CD14-positive monocyte (primary cell): Measurements from ENCODE around the gene OSBPL1A. TPM values are rescaled to one million over a fixed set of nuclear protein-coding genes. Genes with fewer than 3 reads are reported as not detected.

Experiments used
- DNase-seq, 3 donors: peaks; one replicate each; pipeline ENCODE4 v3.0.0-alpha.2; 2011 to 2022
- H2AFZ ChIP-seq: 2 replicates; pipeline ENCODE4 v1.6.0; 2012; ENCODE audit warnings: mild to moderate bottlenecking, low read depth, low read length, inconsistent platforms; ENCODE audit not compliant: insufficient read depth, poor library complexity, severe bottlenecking
- H3K27ac ChIP-seq, 2 donors: 1 replicate in 1 of 2; 2 replicates in 1 of 2; pipeline ENCODE4 v1.5.1; 2012 to 2013; ENCODE audit warnings: low read length in 2 of 2, control low read depth in 1 of 2, inconsistent platforms in 1 of 2, low read depth in 1 of 2, mild to moderate bottlenecking in 1 of 2
- H3K27me3 ChIP-seq, 2 donors: one replicate each; pipeline versions ENCODE4 v1.6.0 to v1.6.1; 2011 to 2013; ENCODE audit warnings: low read length in 2 of 2; ENCODE audit not compliant: control insufficient read depth in 2 of 2, insufficient read depth in 2 of 2
- H3K36me3 ChIP-seq, 2 donors: replicated peaks in 1 of 2; 1 replicate in 1 of 2; 2 replicates in 1 of 2; pipeline versions ENCODE4 v1.5.1 to v1.6.1; 2012 to 2013; ENCODE audit warnings: low read length in 2 of 2, control low read depth in 1 of 2, inconsistent platforms in 1 of 2, mild to moderate bottlenecking in 1 of 2; ENCODE audit not compliant: insufficient read depth in 2 of 2, control insufficient read depth in 1 of 2
- H3K4me1 ChIP-seq, 2 donors: 1 replicate in 1 of 2; 2 replicates in 1 of 2; pipeline versions ENCODE4 v1.5.1 to v1.6.1; 2012 to 2013; ENCODE audit warnings: low read length in 2 of 2, control low read depth in 1 of 2, inconsistent platforms in 1 of 2, mild to moderate bottlenecking in 1 of 2, moderate library complexity in 1 of 2; ENCODE audit not compliant: insufficient read depth in 2 of 2, control insufficient read depth in 1 of 2
- H3K4me2 ChIP-seq: replicated peaks from 2 replicates; pipeline ENCODE3; 2012; ENCODE audit warnings: low read length, moderate library complexity, mild to moderate bottlenecking; ENCODE audit not compliant: poor library complexity, severe bottlenecking; ENCODE audit errors: extremely low read depth
- H3K4me3 ChIP-seq, 3 experiments: fragments of 200-600 bp in 1 of 3; sonication (generic) in 1 of 3; replicated peaks in 1 of 3; 1 replicate in 2 of 3; 2 replicates in 1 of 3; pipeline ENCODE4 v1.5.1; 2011 to 2013; ENCODE audit warnings: low read length in 3 of 3, mild to moderate bottlenecking in 3 of 3, control low read depth in 2 of 3, low read depth in 2 of 3, inconsistent platforms in 1 of 3, moderate library complexity in 1 of 3
- H3K79me2 ChIP-seq: 2 replicates; pipeline ENCODE4 v1.6.0; 2012; ENCODE audit warnings: mild to moderate bottlenecking, control low read depth, inconsistent platforms, low read length, moderate library complexity; ENCODE audit not compliant: insufficient read depth
- H3K9ac ChIP-seq: 2 replicates; pipeline ENCODE4 v1.6.0; 2017; ENCODE audit warnings: low read length, mild to moderate bottlenecking; ENCODE audit not compliant: insufficient read depth, poor library complexity, severe bottlenecking
- H3K9me3 ChIP-seq, 2 donors: replicated peaks in 1 of 2; 1 replicate in 1 of 2; 2 replicates in 1 of 2; pipeline versions ENCODE4 v1.5.1 to v1.6.1; 2012 to 2013; ENCODE audit warnings: low read length in 2 of 2, control low read depth in 1 of 2; ENCODE audit not compliant: control insufficient read depth in 1 of 2, insufficient read depth in 1 of 2
- H4K20me1 ChIP-seq: 2 replicates; pipeline ENCODE4 v1.6.0; 2012; ENCODE audit warnings: mild to moderate bottlenecking, low read length, control low read depth, moderate library complexity; ENCODE audit not compliant: insufficient read depth
- H3K27ac Mint-ChIP-seq, 7 donors: one replicate each; pipeline ENCODE4 v1.8.0; 2020; ENCODE audit warnings: mild to moderate bottlenecking in 7 of 7, mixed read lengths in 7 of 7, moderate library complexity in 6 of 7, inconsistent platforms in 2 of 7
- H3K27me3 Mint-ChIP-seq, 3 donors: one replicate each; pipeline ENCODE4 v1.8.0; 2021 to 2022; ENCODE audit warnings: low read depth in 3 of 3, mild to moderate bottlenecking in 3 of 3, mixed read lengths in 3 of 3, moderate library complexity in 3 of 3, inconsistent platforms in 1 of 3
- H3K36me3 Mint-ChIP-seq, 2 donors: one replicate each; pipeline ENCODE4 v1.8.0; 2020; ENCODE audit warnings: mixed read lengths in 2 of 2, inconsistent platforms in 1 of 2, mild to moderate bottlenecking in 1 of 2
- H3K4me1 Mint-ChIP-seq: one replicate; pipeline ENCODE4 v1.8.0; 2020; ENCODE audit warnings: mild to moderate bottlenecking, mixed read lengths
- H3K4me3 Mint-ChIP-seq, 2 donors: one replicate each; pipeline ENCODE4 v1.8.0; 2020; ENCODE audit warnings: mild to moderate bottlenecking in 2 of 2, mixed read lengths in 2 of 2, moderate library complexity in 1 of 2
- H3K9me3 Mint-ChIP-seq, 7 donors: one replicate each; pipeline ENCODE4 v1.8.0; 2020 to 2022; ENCODE audit warnings: mixed read lengths in 7 of 7, mild to moderate bottlenecking in 6 of 7, moderate library complexity in 6 of 7, inconsistent platforms in 2 of 7
- CTCF ChIP-seq: fragments of 200-600 bp; IDR thresholded peaks from one replicate; pipeline ENCODE4 v1.8.0; 2022; ENCODE audit warnings: antibody characterized with exemption, mild to moderate bottlenecking
- WGBS: methylation state at CpG from one replicate; pipeline ENCODE4 v1.1.5; 2013; ENCODE audit warnings: missing lambda C conversion rate; ENCODE audit not compliant: insufficient coverage; 5-methylcytosine and 5-hydroxymethylcytosine counted together
- intact Hi-C, 2 donors: fragments of 100-400 bp; cut with micrococcal nuclease; formaldehyde crosslinking; loops; one replicate each; pipeline versions ENCODE4 v1.15.0 to v1.15.1; 2023
- polyA plus RNA-seq, 3 donors: library from polyadenylated mRNA; depleted of rRNA in 1 of 3; unstranded in 2 of 3; stranded (reverse) in 1 of 3; fragments of 300-500 nt in 2 of 3; fragments of >200 nt in 1 of 3; fragmentation: Illumina TruSeq in 2 of 3; gene quantifications; 1 replicate in 2 of 3; 2 replicates in 1 of 3; pipeline ENCODE4 v1.2.3, GENCODE V29; 2012 to 2021

Gene OSBPL1A
- polyA plus RNA-seq, 3 donors, result 6.3 to 9.1 (median 7.1) TPM

GRCh38 chr18:24370120-24370519, 27.5 kb downstream of the OSBPL1A start:
- Mint-ChIP-seq H3K4me3 (no peak overlapping the region), H3K27me3 (no peaks in the 10 kb centered on the region)
- 96% methylated on average over 4 of the region's 4 CpGs for WGBS

GRCh38 chr18:24369426-24369825, 28.2 kb downstream of the OSBPL1A start:
- no peak overlapping the region for H3K4me2 ChIP-seq
- intact Hi-C loops, result no loop called here
- WGBS, result no CpG with 5 or more reads among the region's 1 CpG
- Mint-ChIP-seq H3K27ac (peak overlapping the region in 3 of 7 donors; percentile 8 to 65 (median 21)), H3K4me1 (peaks cover 15% of the 10 kb centered on the region), H3K9me3 (peaks cover 0 to 1% (median 0%) of the 10 kb centered on the region in 7 donors), H3K4me3 (no peak overlapping the region), H3K27me3 (no peaks in the 10 kb centered on the region), H3K36me3 (peaks cover 65 to 82% of the 10 kb centered on the region in 2 donors)
- no peak overlapping the region for H2AFZ ChIP-seq
- no peak for DNase-seq
- H3K9ac ChIP-seq, result no peak overlapping the region
- no peaks in the 10 kb centered on the region for H3K27me3 ChIP-seq
- no peak for TF ChIP-seq CTCF
- H3K4me1 ChIP-seq, result no peaks in the 10 kb centered on the region
- H4K20me1 ChIP-seq, result no peaks in the 10 kb centered on the region
- H3K36me3 ChIP-seq, result peaks cover 41 to 89% of the 10 kb centered on the region in 2 donors
- H3K9me3 ChIP-seq, result no peaks in the 10 kb centered on the region
- H3K79me2 ChIP-seq, result no peaks in the 10 kb centered on the region
- peak overlapping the region in 1 of 2 donors; percentile 26 for H3K27ac ChIP-seq
- no peak overlapping the region for H3K4me3 ChIP-seq

More at GRCh38 chr18:24370120-24370519, 27.5 kb downstream of the OSBPL1A start:
- H3K79me2 ChIP-seq, result no peaks in the 10 kb centered on the region
- peaks cover 0 to 1% (median 0%) of the 10 kb centered on the region in 7 donors for H3K9me3 Mint-ChIP-seq
- no peak overlapping the region for H3K9ac ChIP-seq
- H3K27ac Mint-ChIP-seq, result peak overlapping the region in 3 of 7 donors; percentile 8 to 56 (median 18)
- H3K27ac ChIP-seq, result peak overlapping the region in 1 of 2 donors; percentile 26
- intact Hi-C loops, result loop anchor here in 1 of 2 donors (10.0 kb wide), 1 partner anchor 65 kb away; no protein-coding TSS in a partner anchor
- H3K4me2 ChIP-seq, result no peak overlapping the region
- no peaks in the 10 kb centered on the region for H3K9me3 ChIP-seq
- no peaks in the 10 kb centered on the region for H3K4me1 ChIP-seq
- no peaks in the 10 kb centered on the region for H4K20me1 ChIP-seq
- H3K4me1 Mint-ChIP-seq, result peaks cover 15% of the 10 kb centered on the region
- H3K36me3 Mint-ChIP-seq, result peaks cover 65 to 81% of the 10 kb centered on the region in 2 donors
- H3K27me3 ChIP-seq, result no peaks in the 10 kb centered on the region
- no peak overlapping the region for H3K4me3 ChIP-seq
- no peak for TF ChIP-seq CTCF
- H2AFZ ChIP-seq, result no peak overlapping the region
- no peak for DNase-seq
- peaks cover 41 to 89% of the 10 kb centered on the region in 2 donors for H3K36me3 ChIP-seq
